Transverse colon (tissue), 3 donors: Measurements from ENCODE around the gene KCNJ5.

Source experiments
- CTCF ChIP-seq, 5 experiments: fragments of 200-600 bp in 3 of 5; fragments of 450-650 bp in 2 of 5; sonication (generic) in 3 of 5; IDR thresholded peaks; 1 replicate in 2 of 5; 2 replicates in 3 of 5; pipeline ENCODE4 v1.5.1; 2016 to 2017; ENCODE audit warnings: antibody characterized with exemption in 5 of 5, inconsistent platforms in 3 of 5, mild to moderate bottlenecking in 2 of 5, moderate library complexity in 1 of 5
- EP300 ChIP-seq: sonication (generic); formaldehyde crosslinking; IDR thresholded peaks from one replicate; pipeline ENCODE4 v1.6.1; 2017; ENCODE audit warnings: antibody characterized with exemption, low read depth
- POLR2A ChIP-seq: fragments of 450-650 bp; IDR thresholded peaks from one replicate; pipeline ENCODE4 v1.6.1; 2016; ENCODE audit warnings: antibody characterized with exemption, mild to moderate bottlenecking, moderate library complexity

- TF ChIP-seq POLR2A (no peak), EP300 (no peak), CTCF (IDR thresholded peaks at IDR 0.05) (no peak)
Measured at GRCh38 chr11:128843198-128843785, 47.9 kb upstream of the KCNJ5 start.
